ENCODE data around the gene PUM1. TPM values are rescaled to one million over a fixed set of nuclear protein-coding genes. Genes with fewer than 3 reads are reported as not detected.

The PUM1 gene
- total and polyA plus RNA-seq, 4 donors: 24.7 to 125 (median 66.9) TPM

GRCh38 chr1:30929135-30929889, 136.2 kb downstream of the PUM1 start:
- Histone ChIP-seq H3K27me3 (ENCODE audit: control insufficient read depth in 3 of 3, insufficient read depth in 3 of 3, low read length in 2 of 3) (no peaks in the 10 kb centered on the region), H3K4me1 (ENCODE audit: control insufficient read depth in 5 of 5, insufficient read depth in 5 of 5, low read length in 5 of 5) (no peaks in the 10 kb centered on the region), H3K36me3 (ENCODE audit: control insufficient read depth in 4 of 4, insufficient read depth in 4 of 4, low read length in 4 of 4) (peaks cover 4 to 20% (median 17%) of the 10 kb centered on the region in 4 donors), H3K9ac (ENCODE audit: insufficient read depth in 1 of 2, low read length in 2 of 2) (no peak overlapping the region), H3K4me3 (no peak overlapping the region), H3K9me3 (ENCODE audit: control insufficient read depth in 4 of 4, insufficient read depth in 3 of 4, low read length in 3 of 4) (no peaks in the 10 kb centered on the region), H3K27ac (ENCODE audit: low read depth in 1 of 2, low read length in 1 of 2) (no peak overlapping the region)
- peak; percentile 83 for ATAC-seq (ENCODE audit: insufficient read depth, low FRiP score)
- peak in 2 of 3 donors; percentile 30 to 39 for DNase-seq
- WGBS, 2 donors: 49 to 53% methylated on average over 6 of the region's 6 CpGs
- TF ChIP-seq, protein P1, sequence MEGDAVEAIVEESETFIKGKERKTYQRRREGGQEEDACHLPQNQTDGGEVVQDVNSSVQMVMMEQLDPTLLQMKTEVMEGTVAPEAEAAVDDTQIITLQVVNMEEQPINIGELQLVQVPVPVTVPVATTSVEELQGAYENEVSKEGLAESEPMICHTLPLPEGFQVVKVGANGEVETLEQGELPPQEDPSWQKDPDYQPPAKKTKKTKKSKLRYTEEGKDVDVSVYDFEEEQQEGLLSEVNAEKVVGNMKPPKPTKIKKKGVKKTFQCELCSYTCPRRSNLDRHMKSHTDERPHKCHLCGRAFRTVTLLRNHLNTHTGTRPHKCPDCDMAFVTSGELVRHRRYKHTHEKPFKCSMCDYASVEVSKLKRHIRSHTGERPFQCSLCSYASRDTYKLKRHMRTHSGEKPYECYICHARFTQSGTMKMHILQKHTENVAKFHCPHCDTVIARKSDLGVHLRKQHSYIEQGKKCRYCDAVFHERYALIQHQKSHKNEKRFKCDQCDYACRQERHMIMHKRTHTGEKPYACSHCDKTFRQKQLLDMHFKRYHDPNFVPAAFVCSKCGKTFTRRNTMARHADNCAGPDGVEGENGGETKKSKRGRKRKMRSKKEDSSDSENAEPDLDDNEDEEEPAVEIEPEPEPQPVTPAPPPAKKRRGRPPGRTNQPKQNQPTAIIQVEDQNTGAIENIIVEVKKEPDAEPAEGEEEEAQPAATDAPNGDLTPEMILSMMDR (IDR thresholded peaks at IDR 0.05; ENCODE audit: control extremely low read depth, extremely low read depth): peak; percentile 32

DNA sequence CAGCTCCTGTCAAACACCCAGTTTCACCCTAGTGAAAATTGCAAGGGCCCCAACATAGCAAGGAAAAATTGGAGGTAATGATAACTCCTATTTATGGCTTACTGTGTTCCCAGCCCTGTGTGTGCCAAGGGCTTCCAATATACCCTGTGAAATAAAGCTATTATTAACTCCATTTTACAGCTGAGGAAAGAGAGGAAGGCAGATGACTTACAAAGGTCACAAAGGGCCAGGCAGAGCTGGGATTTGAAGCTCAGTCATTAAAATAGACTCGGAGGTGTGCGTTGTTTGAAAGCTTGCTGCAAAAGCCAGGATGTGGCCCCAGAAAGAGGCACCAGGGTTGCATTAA, 136.8 kb downstream of the PUM1 start:
- TF ChIP-seq, protein P1 (IDR thresholded peaks at IDR 0.05; ENCODE audit: control extremely low read depth, extremely low read depth): no peak
- DNase-seq (no peak), ATAC-seq (ENCODE audit: insufficient read depth, low FRiP score) (no peak)
- H3K9me3 ChIP-seq (ENCODE audit: control insufficient read depth in 4 of 4, insufficient read depth in 3 of 4, low read length in 3 of 4): no peaks in the 10 kb centered on the region
- H3K4me1 ChIP-seq (ENCODE audit: control insufficient read depth in 5 of 5, insufficient read depth in 5 of 5, low read length in 5 of 5): no peaks in the 10 kb centered on the region
- 91 to 97% methylated on average over 2 of the region's 2 CpGs for WGBS, 2 donors
- H3K9ac ChIP-seq (ENCODE audit: insufficient read depth in 1 of 2, low read length in 2 of 2): no peak overlapping the region
- H3K27ac ChIP-seq (ENCODE audit: low read depth in 1 of 2, low read length in 1 of 2): no peak overlapping the region
- H3K36me3 ChIP-seq (ENCODE audit: control insufficient read depth in 4 of 4, insufficient read depth in 4 of 4, low read length in 4 of 4): peaks cover 4 to 16% (median 14%) of the 10 kb centered on the region in 4 donors
- H3K27me3 ChIP-seq (ENCODE audit: control insufficient read depth in 3 of 3, insufficient read depth in 3 of 3, low read length in 2 of 3): no peaks in the 10 kb centered on the region
- H3K4me3 ChIP-seq: no peak overlapping the region

DNA sequence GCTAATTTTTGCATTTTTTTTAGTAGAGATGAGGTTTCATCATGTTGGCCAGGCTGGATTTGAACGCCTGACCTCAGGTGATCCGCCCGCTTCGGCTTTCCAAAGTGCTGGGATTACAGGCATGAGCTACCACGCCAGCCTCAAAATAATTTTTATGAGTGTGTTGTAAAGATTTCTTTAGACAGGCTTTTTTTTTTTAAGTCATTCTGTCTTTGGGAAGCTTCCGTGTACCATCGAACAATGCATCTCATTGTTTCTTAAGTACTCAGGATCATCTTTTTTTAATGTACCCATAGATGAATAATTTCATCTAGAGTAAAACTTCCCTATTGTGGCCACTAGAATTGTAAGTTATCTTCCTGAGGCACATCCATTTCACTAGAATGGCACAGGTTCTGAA, 137.3 kb downstream of the PUM1 start:
- ATAC-seq (ENCODE audit: insufficient read depth, low FRiP score): no peak
- WGBS, 2 donors: 88 to 93% methylated on average over 7 of the region's 7 CpGs
- Histone ChIP-seq H3K4me1 (ENCODE audit: control insufficient read depth in 5 of 5, insufficient read depth in 5 of 5, low read length in 5 of 5) (no peaks in the 10 kb centered on the region), H3K9me3 (ENCODE audit: control insufficient read depth in 4 of 4, insufficient read depth in 3 of 4, low read length in 3 of 4) (no peaks in the 10 kb centered on the region), H3K27ac (ENCODE audit: low read depth in 1 of 2, low read length in 1 of 2) (no peak overlapping the region), H3K4me3 (no peak overlapping the region), H3K36me3 (ENCODE audit: control insufficient read depth in 4 of 4, insufficient read depth in 4 of 4, low read length in 4 of 4) (peaks cover 4 to 11% (median 8%) of the 10 kb centered on the region in 4 donors), H3K27me3 (ENCODE audit: control insufficient read depth in 3 of 3, insufficient read depth in 3 of 3, low read length in 2 of 3) (no peaks in the 10 kb centered on the region), H3K9ac (ENCODE audit: insufficient read depth in 1 of 2, low read length in 2 of 2) (no peak overlapping the region)
- DNase-seq: no peak
- TF ChIP-seq, protein P1 (IDR thresholded peaks at IDR 0.05; ENCODE audit: control extremely low read depth, extremely low read depth): no peak

Measured in lung (tissue), 12 donors.